Esophagus muscularis mucosa (tissue), 4 donors: ENCODE measurements around the gene CUL3.

Source experiments
- CTCF ChIP-seq, 3 experiments: fragments of 200-600 bp in 2 of 3; fragments of 450-650 bp in 1 of 3; sonication (generic) in 2 of 3; IDR thresholded peaks; one replicate each; pipeline ENCODE4 v1.5.1; 2017 to 2019; ENCODE audit warnings: antibody characterized with exemption in 3 of 3, mild to moderate bottlenecking in 2 of 3, moderate library complexity in 1 of 3
- EP300 ChIP-seq: sonication (generic); formaldehyde crosslinking; IDR thresholded peaks from one replicate; pipeline ENCODE4 v1.6.1; 2017; ENCODE audit warnings: antibody characterized with exemption
- POLR2A ChIP-seq: fragments of 450-650 bp; IDR thresholded peaks from one replicate; pipeline ENCODE4 v1.6.1; 2017; ENCODE audit warnings: antibody characterized with exemption, moderate library complexity, mild to moderate bottlenecking, low read depth
- POLR2AphosphoS5 ChIP-seq, 2 donors: sonication (generic); formaldehyde crosslinking; IDR thresholded peaks; one replicate each; pipeline ENCODE4 v1.6.1; 2017; ENCODE audit warnings: antibody characterized with exemption in 2 of 2

GRCh38 chr2:224563537-224563936 lies 21.6 kb downstream of the CUL3 start:
- no peak for TF ChIP-seq CTCF (IDR thresholded peaks at IDR 0.05)
- no peak for TF ChIP-seq EP300
- TF ChIP-seq POLR2A: no peak
- TF ChIP-seq POLR2AphosphoS5 (IDR thresholded peaks at IDR 0.05): no peak
